Stomach smooth muscle (tissue), 2 donors: ENCODE results near the gene SEL1L3.

Experiments
- H3K27ac ChIP-seq: one replicate; pipeline ENCODE4 v1.7.0; 2013; ENCODE audit warnings: mild to moderate bottlenecking, low read length, inconsistent platforms
- H3K27me3 ChIP-seq, 2 donors: one replicate each; pipeline ENCODE4 v1.7.0; 2013; ENCODE audit warnings: low read length in 2 of 2; ENCODE audit not compliant: insufficient read depth in 2 of 2, control insufficient read depth in 1 of 2
- H3K36me3 ChIP-seq, 2 donors: one replicate each; pipeline ENCODE4 v1.7.0; 2013; ENCODE audit warnings: low read length in 2 of 2; ENCODE audit not compliant: control insufficient read depth in 2 of 2, insufficient read depth in 2 of 2
- H3K4me1 ChIP-seq: one replicate; pipeline ENCODE4 v1.7.0; 2013; ENCODE audit warnings: low read length; ENCODE audit not compliant: control insufficient read depth, insufficient read depth
- H3K4me3 ChIP-seq, 2 donors: one replicate each; pipeline ENCODE4 v1.7.0; 2013; ENCODE audit warnings: low read length in 2 of 2
- H3K9ac ChIP-seq, 2 donors: one replicate each; pipeline ENCODE4 v1.7.0; 2013; ENCODE audit warnings: low read length in 2 of 2, mild to moderate bottlenecking in 1 of 2
- H3K9me3 ChIP-seq, 2 donors: one replicate each; pipeline ENCODE4 v1.7.0; 2013; ENCODE audit warnings: low read length in 2 of 2; ENCODE audit not compliant: control insufficient read depth in 2 of 2
- donor health status: healthy.
- donor health status: Pancreatic carcinoma.

The SEL1L3 gene

DNA sequence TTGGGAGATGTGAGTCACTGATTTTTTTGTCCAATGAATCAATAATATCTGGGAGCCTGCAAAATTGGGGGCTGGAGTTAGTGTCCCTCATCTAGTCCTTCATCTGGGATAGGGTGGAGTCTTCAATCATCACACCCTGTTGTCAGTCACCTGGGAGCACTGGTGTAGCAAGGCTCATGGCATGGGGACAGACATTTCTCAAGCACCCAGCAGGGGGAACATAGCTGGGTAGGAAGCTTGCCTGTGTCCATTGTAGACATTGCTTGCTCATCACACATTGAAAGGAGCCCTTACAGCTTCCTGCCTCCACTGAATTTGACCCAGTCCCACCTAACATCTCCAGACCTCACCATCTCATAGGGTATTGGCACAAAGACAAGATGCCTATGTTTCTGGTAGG is 61.2 kb downstream of the SEL1L3 start:
- Histone ChIP-seq H3K36me3 (no peaks in the 10 kb centered on the region), H3K4me3 (no peak overlapping the region)

DNA sequence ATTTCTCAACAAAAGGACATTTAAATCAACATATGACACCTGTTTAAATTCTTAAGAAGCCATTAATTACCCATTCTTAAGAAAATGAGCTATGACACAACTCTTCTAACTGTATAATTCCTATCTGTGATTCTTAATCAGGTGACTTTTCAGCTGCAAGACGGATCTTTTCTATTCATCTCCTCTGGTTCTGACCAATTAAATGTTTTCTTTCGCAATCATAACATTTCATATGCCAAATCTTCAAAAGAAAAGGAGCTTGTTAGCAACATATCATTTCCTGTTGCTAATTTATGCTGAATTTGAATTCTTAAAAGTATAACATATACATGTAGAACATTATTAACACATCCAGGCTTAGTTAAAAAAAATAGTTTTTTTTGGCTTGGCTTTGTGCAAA is 62.5 kb downstream of the SEL1L3 start:
- Histone ChIP-seq H3K36me3 (no peaks in the 10 kb centered on the region), H3K9ac (no peak overlapping the region), H3K4me1 (no peaks in the 10 kb centered on the region), H3K27me3 (no peaks in the 10 kb centered on the region), H3K4me3 (no peak overlapping the region), H3K9me3 (no peaks in the 10 kb centered on the region), H3K27ac (no peak overlapping the region)

More for the DNA sequence above, 61.2 kb downstream of the SEL1L3 start:
- Histone ChIP-seq H3K4me1 (no peaks in the 10 kb centered on the region), H3K9me3 (no peaks in the 10 kb centered on the region), H3K27me3 (no peaks in the 10 kb centered on the region), H3K9ac (no peak overlapping the region), H3K27ac (no peak overlapping the region)

DNA sequence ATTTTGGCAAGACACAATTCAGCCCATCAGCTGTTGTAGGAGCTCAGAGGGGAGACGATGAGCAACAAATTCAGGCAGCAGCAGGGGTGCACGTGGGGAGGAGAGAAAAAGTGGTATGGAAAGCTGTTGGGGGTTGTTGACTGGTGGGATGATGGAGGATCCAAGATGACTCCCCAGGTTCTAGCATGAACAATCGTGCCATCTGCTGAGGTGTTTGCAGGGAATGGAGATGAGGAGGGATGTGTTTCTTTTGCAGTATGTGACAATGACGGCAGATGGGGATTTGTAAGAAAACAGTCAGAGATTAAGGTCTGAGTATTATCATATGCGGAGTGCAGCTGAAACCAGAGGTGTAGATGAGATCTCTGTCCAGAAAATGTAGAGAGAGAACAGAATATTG is 63.3 kb downstream of the SEL1L3 start:
- no peak overlapping the region for H3K9ac ChIP-seq
- H3K9me3 ChIP-seq: no peaks in the 10 kb centered on the region
- no peaks in the 10 kb centered on the region for H3K36me3 ChIP-seq
- no peak overlapping the region for H3K27ac ChIP-seq
- H3K4me1 ChIP-seq: no peaks in the 10 kb centered on the region
- H3K4me3 ChIP-seq: no peak overlapping the region
- no peaks in the 10 kb centered on the region for H3K27me3 ChIP-seq

- H3K4me1 ChIP-seq: no peaks in the 10 kb centered on the region
- no peak overlapping the region for H3K4me3 ChIP-seq
- no peaks in the 10 kb centered on the region for H3K36me3 ChIP-seq
- no peaks in the 10 kb centered on the region for H3K27me3 ChIP-seq
- H3K9ac ChIP-seq: no peak overlapping the region
- H3K27ac ChIP-seq: no peak overlapping the region
- no peaks in the 10 kb centered on the region for H3K9me3 ChIP-seq
Measured at GRCh38 chr4:25797136-25797535, 65.7 kb downstream of the SEL1L3 start.

- H3K4me3 ChIP-seq: no peak overlapping the region
- H3K27me3 ChIP-seq: no peaks in the 10 kb centered on the region
- H3K36me3 ChIP-seq: no peaks in the 10 kb centered on the region
- H3K9me3 ChIP-seq: no peaks in the 10 kb centered on the region
- H3K4me1 ChIP-seq: no peaks in the 10 kb centered on the region
- H3K27ac ChIP-seq: no peak overlapping the region
- H3K9ac ChIP-seq: no peak overlapping the region
Measured at GRCh38 chr4:25795566-25796454, 67.0 kb downstream of the SEL1L3 start.

DNA sequence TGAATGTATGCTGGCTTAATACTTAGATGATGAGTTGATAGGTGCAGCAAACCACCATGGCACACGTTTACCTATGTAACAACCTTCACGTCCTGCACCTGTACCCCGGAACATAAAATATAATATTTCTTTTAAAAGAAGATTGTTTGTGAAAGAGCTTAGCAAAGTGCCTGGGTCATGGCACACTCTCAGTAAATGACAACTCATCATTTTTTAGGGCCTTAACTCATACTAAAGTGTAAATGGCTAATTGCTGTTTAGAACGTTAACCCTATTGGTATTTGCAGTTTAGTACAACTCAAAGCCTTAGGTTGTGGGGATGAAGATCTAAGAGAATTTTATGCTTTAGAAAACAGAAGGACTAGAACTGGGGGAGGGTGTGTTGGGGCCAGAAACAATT is 67.7 kb downstream of the SEL1L3 start:
- Histone ChIP-seq H3K36me3 (no peaks in the 10 kb centered on the region), H3K9ac (no peak overlapping the region), H3K9me3 (no peaks in the 10 kb centered on the region), H3K27me3 (no peaks in the 10 kb centered on the region), H3K4me1 (no peaks in the 10 kb centered on the region), H3K4me3 (no peak overlapping the region), H3K27ac (no peak overlapping the region)

GRCh38 chr4:25792876-25793275 is 69.9 kb downstream of the SEL1L3 start:
- Histone ChIP-seq H3K4me1 (no peaks in the 10 kb centered on the region), H3K4me3 (no peak overlapping the region), H3K9ac (no peak overlapping the region), H3K9me3 (no peaks in the 10 kb centered on the region), H3K27me3 (peaks cover 0 to 2% of the 10 kb centered on the region in 2 donors), H3K27ac (no peak overlapping the region), H3K36me3 (no peaks in the 10 kb centered on the region)

DNA sequence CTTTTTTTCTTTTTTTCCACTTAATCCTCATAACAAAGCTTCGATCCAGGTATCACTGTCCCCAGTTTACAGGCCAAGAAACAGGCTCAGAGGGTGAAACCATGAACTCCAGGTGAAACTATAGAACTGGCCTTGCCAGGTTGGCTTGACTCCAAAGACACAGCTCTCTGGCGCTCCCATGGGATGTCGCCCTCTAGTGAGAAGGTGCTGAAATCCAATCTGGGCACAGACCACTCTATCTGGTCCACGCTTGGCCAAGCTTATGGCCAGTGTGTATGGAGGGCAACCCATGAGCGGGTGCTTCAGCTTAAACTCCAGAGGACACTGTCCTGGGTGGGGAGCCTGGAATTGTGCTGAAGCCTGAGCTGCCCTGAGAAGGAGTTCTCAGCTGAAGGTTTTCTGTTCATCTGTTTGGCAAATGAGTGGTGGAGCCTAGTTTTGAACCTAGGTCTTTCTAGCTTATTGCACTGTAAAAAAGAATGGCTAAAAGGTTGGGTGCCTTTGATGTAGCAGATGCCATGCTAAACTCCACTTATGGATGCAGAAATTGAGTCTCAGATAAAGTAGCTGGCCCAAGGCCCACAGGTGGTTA is 70.5 kb downstream of the SEL1L3 start:
- no peaks in the 10 kb centered on the region for H3K4me1 ChIP-seq
- no peaks in the 10 kb centered on the region for H3K36me3 ChIP-seq
- H3K4me3 ChIP-seq: no peak overlapping the region
- H3K9ac ChIP-seq: no peak overlapping the region
- H3K27me3 ChIP-seq: peaks cover 0 to 3% of the 10 kb centered on the region in 2 donors
- no peak overlapping the region for H3K27ac ChIP-seq
- H3K9me3 ChIP-seq: no peaks in the 10 kb centered on the region

GRCh38 chr4:25790024-25790423 is 72.8 kb downstream of the SEL1L3 start:
- no peak overlapping the region for H3K9ac ChIP-seq
- H3K4me3 ChIP-seq: no peak overlapping the region
- no peaks in the 10 kb centered on the region for H3K9me3 ChIP-seq
- H3K36me3 ChIP-seq: no peaks in the 10 kb centered on the region
- peaks cover 0 to 3% of the 10 kb centered on the region in 2 donors for H3K27me3 ChIP-seq
- H3K4me1 ChIP-seq: no peaks in the 10 kb centered on the region
- no peak overlapping the region for H3K27ac ChIP-seq

GRCh38 chr4:25788703-25789238 is 74.0 kb downstream of the SEL1L3 start:
- H3K36me3 ChIP-seq: no peaks in the 10 kb centered on the region

More at GRCh38 chr4:25788703-25789238, 74.0 kb downstream of the SEL1L3 start:
- H3K9me3 ChIP-seq: no peaks in the 10 kb centered on the region
- H3K4me3 ChIP-seq: no peak overlapping the region
- H3K4me1 ChIP-seq: no peaks in the 10 kb centered on the region
- peaks cover 0 to 3% of the 10 kb centered on the region in 2 donors for H3K27me3 ChIP-seq
- no peak overlapping the region for H3K27ac ChIP-seq
- no peak overlapping the region for H3K9ac ChIP-seq
